GM12878 (cell line): ENCODE results near the gene DPP3. TPM values are rescaled to one million over a fixed set of nuclear protein-coding genes. Genes with fewer than 3 reads are reported as not detected.

Experiments used
- ATAC-seq: fragments of 200-7000 bp; cut with Tn5 transposase; 3 replicates; pipeline ENCODE4 v1.9.1; 2020; ENCODE audit warnings: mild to moderate bottlenecking, moderate library complexity
- BruUV-seq: library from RNA; stranded (reverse); fragments of 400-500 nt; replicated peaks from 2 replicates; lab custom pipeline; 2021; lab: Mats Ljungman, UMichigan
- CTCF ChIA-PET: fragments of 300-600 bp; sonication (Branson Sonifier 250); formaldehyde crosslinking; extraction: SDS; loops from one replicate; lab custom pipeline; 2021; ENCODE audit warnings: inconsistent platforms; lab: Yijun Ruan, JAX
- POLR2A ChIA-PET: fragments of 350-600 bp; formaldehyde crosslinking; extraction: SDS; loops from one replicate; lab custom pipeline; 2021; ENCODE audit warnings: inconsistent platforms; lab: Charles Lee
- RAD21 ChIA-PET: fragments of 300-600 bp; sonication (Branson Sonifier 250); formaldehyde crosslinking; loops from one replicate; lab custom pipeline; 2023; ENCODE audit warnings: antibody characterized with exemption; ENCODE audit not compliant: unreplicated experiment; lab: Charles Lee
- SMC1A ChIA-PET: fragments of 300-600 bp; sonication (Branson Sonifier 250); formaldehyde crosslinking; loops from one replicate; lab custom pipeline; 2023; ENCODE audit not compliant: unreplicated experiment, uncharacterized antibody; lab: Charles Lee
- DNase-seq: peaks from one replicate; pipeline ENCODE4 v3.0.0-alpha.2; 2011; ENCODE audit warnings: low read depth, low spot score
- FAIRE-seq: peaks from 3 replicates; lab custom pipeline; 2011; peaks lifted over from hg19 to GRCh38; lab: Jason Lieb, UNC
- H2AFZ ChIP-seq: 2 replicates; pipeline ENCODE4 v1.6.0; 2011; ENCODE audit warnings: low read depth, low read length, control low read depth; ENCODE audit not compliant: control insufficient read depth
- H3K27ac ChIP-seq: 2 replicates; pipeline ENCODE4 v1.5.1; 2011; ENCODE audit warnings: control low read depth; ENCODE audit not compliant: control insufficient read depth, insufficient read depth
- H3K27me3 ChIP-seq, 2 experiments: replicated peaks in 1 of 2; 2 replicates each; pipeline versions ENCODE4 v1.6.0 to v1.6.1; 2011; ENCODE audit warnings: low read length in 1 of 2; ENCODE audit not compliant: control insufficient read depth in 2 of 2, insufficient read depth in 2 of 2
- H3K36me3 ChIP-seq, 2 experiments: 2 replicates each; pipeline ENCODE4 v1.5.1; 2011; ENCODE audit warnings: low read length in 1 of 2; ENCODE audit not compliant: control insufficient read depth in 2 of 2, insufficient read depth in 2 of 2
- H3K4me1 ChIP-seq: 2 replicates; pipeline ENCODE4 v1.6.1; 2011; ENCODE audit warnings: mild to moderate bottlenecking, low read length, moderate library complexity, mixed read lengths; ENCODE audit not compliant: control insufficient read depth, insufficient read depth
- H3K4me2 ChIP-seq: 2 replicates; pipeline ENCODE4 v1.6.0; 2011; ENCODE audit warnings: control low read depth; ENCODE audit not compliant: control insufficient read depth, insufficient read depth
- H3K4me3 ChIP-seq: fragments of 200-600 bp; sonication (generic); 2 replicates; pipeline ENCODE4 v1.5.1; 2016
- H3K79me2 ChIP-seq: 2 replicates; pipeline ENCODE4 v1.6.0; 2011; ENCODE audit warnings: low read length; ENCODE audit not compliant: control insufficient read depth, insufficient read depth
- H3K9ac ChIP-seq: 2 replicates; pipeline ENCODE4 v1.8.0; 2011; ENCODE audit warnings: low read length, control low read depth, mixed read lengths; ENCODE audit not compliant: control insufficient read depth, insufficient read depth
- H3K9me3 ChIP-seq: replicated peaks from 3 replicates; pipeline ENCODE4 v1.5.1; 2011; ENCODE audit warnings: mild to moderate bottlenecking, low read length; ENCODE audit not compliant: control insufficient read depth, insufficient read depth
- H4K20me1 ChIP-seq: 2 replicates; pipeline ENCODE4 v1.6.0; 2011; ENCODE audit not compliant: control insufficient read depth, insufficient read depth
- E2F4 ChIP-seq: IDR thresholded peaks from 2 replicates; pipeline ENCODE4 v1.6.1; 2012; ENCODE audit warnings: low read depth, low read length, improper control_type of control experiment
- NFXL1 ChIP-seq: fragments of 450-650 bp; IDR thresholded peaks from 2 replicates; pipeline ENCODE4 v1.6.1; 2017; ENCODE audit warnings: antibody characterized with exemption, mild to moderate bottlenecking, borderline replicate concordance
- NR2C1 ChIP-seq: fragments of 450-650 bp; IDR thresholded peaks from 2 replicates; pipeline ENCODE4 v1.6.1; 2017; ENCODE audit warnings: antibody characterized with exemption, mild to moderate bottlenecking, moderate library complexity
- RCOR1 ChIP-seq: conservative IDR thresholded peaks from 2 replicates; pipeline ENCODE4 v1.6.1; 2012; ENCODE audit warnings: low read depth, low read length, improper control_type of control experiment
- SMARCA5 ChIP-seq: fragments of 450-650 bp; IDR thresholded peaks from 2 replicates; pipeline ENCODE4 v1.6.1; 2017; ENCODE audit warnings: mild to moderate bottlenecking
- TCF3 ChIP-seq: IDR thresholded peaks from 2 replicates; pipeline ENCODE4 v1.6.1; 2012; ENCODE audit warnings: low read depth, mild to moderate bottlenecking, low read length, borderline replicate concordance; ENCODE audit not compliant: insufficient read depth
- ZNF24 ChIP-seq: fragments of 450-650 bp; IDR thresholded peaks from 2 replicates; pipeline ENCODE4 v1.6.1; 2017; ENCODE audit warnings: antibody characterized with exemption, mild to moderate bottlenecking
- WGBS: methylation state at CpG from one replicate; pipeline ENCODE4 v1.1.6; 2016; ENCODE audit warnings: low lambda C conversion rate; ENCODE audit not compliant: insufficient replicate concordance, insufficient coverage; ENCODE audit errors: missing lambda C conversion rate; 5-methylcytosine and 5-hydroxymethylcytosine counted together
- in situ Hi-C: fragments of 300-500 bp; cut with MboI; formaldehyde crosslinking; loops from 9 replicates; pipeline ENCODE4 v1.14.3; 2018; ENCODE audit warnings: mixed read lengths
- intact Hi-C: fragments of 100-400 bp; cut with micrococcal nuclease; formaldehyde crosslinking; loops from one replicate; pipeline ENCODE4 v1.14.2; 2022; ENCODE audit not compliant: unreplicated experiment
- polyA plus RNA-seq, 11 experiments: library from polyadenylated mRNA; depleted of rRNA in 4 of 11; unstranded in 6 of 11; stranded (reverse) in 5 of 11; fragments of >200 nt; fragmentation: Nextera tagmentation in 4 of 11; fragmentation: Illumina TruSeq in 1 of 11; extraction: Ambion mirVana in 4 of 11; extraction: Trizol in 1 of 11; gene quantifications; 1 replicate in 1 of 11; 2 replicates in 10 of 11; pipeline versions ENCODE4 v1.2.1 to v1.2.3, GENCODE V29; 2011 to 2016; ENCODE audit warnings: inconsistent platforms in 2 of 11, missing spikeins in 2 of 11, low read depth in 1 of 11
- small RNA-seq: library from RNA; depleted of rRNA; stranded (forward); fragments of <200 nt; gene quantifications from one replicate; pipeline ENCODE3, GENCODE V24; 2014
- total RNA-seq, 4 experiments: library from RNA; depleted of rRNA in 3 of 4; stranded (reverse); fragments of >200 nt in 3 of 4; fragmentation: Illumina TruSeq in 1 of 4; extraction: Trizol in 1 of 4; gene quantifications; 2 replicates each; pipeline versions ENCODE4 v1.2.1 to v1.2.3, GENCODE V29; 2013 to 2021

The DPP3 gene
- total and polyA plus RNA-seq, 10 of the 15 experiments (the other 5 are each of a cell fraction or from before 2014, with no cell fraction given): 6.0 to 117 (median 78.1) TPM

DNA sequence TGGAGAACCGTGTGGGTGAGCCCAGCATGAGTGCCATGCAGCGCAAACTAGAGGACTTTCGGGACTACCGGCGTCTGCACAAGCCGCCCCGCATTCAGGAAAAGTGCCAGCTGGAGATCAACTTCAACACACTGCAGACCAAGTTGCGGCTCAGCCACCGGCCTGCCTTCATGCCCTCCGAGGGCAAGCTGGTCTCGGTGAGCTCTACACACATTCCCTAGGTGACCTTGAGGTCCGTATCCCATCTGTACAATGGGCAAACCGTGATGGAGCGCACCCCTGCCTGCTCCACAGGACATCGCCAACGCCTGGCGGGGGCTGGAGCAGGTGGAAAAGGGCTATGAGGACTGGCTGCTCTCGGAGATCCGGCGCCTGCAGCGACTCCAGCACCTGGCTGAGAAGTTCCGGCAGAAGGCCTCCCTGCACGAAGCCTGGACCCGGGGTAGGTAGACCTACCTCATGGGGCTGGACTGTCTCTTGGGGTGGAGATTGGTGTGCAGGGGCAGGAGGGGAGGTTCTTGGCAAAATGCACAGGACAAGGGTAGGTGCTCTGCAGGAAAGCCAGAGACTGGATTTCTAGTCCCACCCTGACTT, 77.6 kb downstream of the DPP3 start:
- Histone ChIP-seq H3K79me2 (no peaks in the 10 kb centered on the region), H2AFZ (no peak overlapping the region), H3K27me3 (no peaks in the 10 kb centered on the region)
- TF ChIP-seq RCOR1: no peak
- TF ChIP-seq NFXL1: no peak
- TF ChIP-seq E2F4: no peak
- no peak for TF ChIP-seq NR2C1
- no peak for TF ChIP-seq ZNF24
- no peak for TF ChIP-seq TCF3
- TF ChIP-seq SMARCA5: no peak
- TF ChIP-seq, all 136 proteins: peak for 0
- ChIA-PET POLR2A (no interaction called here), CTCF (no interaction called here), RAD21 (no interaction called here), SMC1A (no interaction called here)
- 75% methylated on average over 24 of the region's 24 CpGs for WGBS
- no peak for FAIRE-seq
- DNase-seq: no peak
- H3K4me3 ChIP-seq: no peak overlapping the region
- ATAC-seq: no peak
- no peaks in the 10 kb centered on the region for H3K4me1 ChIP-seq
- H3K4me2 ChIP-seq: no peak overlapping the region
- no peaks in the 10 kb centered on the region for H3K9me3 ChIP-seq
- H3K9ac ChIP-seq: no peak overlapping the region
- intact Hi-C loops: no loop called here
- H4K20me1 ChIP-seq: no peaks in the 10 kb centered on the region
- H3K27ac ChIP-seq: no peak overlapping the region
- H3K36me3 ChIP-seq: no peaks in the 10 kb centered on the region
- BruUV-seq: no TSS peak
- in situ Hi-C loops: no loop called here

Small RNA genes within 50 kb of the gene (small RNA-seq; reads per million reads assigned to genes)
- gene RF00416: not detected

Other genes starting within 250 kb of the DPP3 start
Only the 7 nearest of the 23 such genes appear.
- gene NPAS4, start 59.4 kb upstream of the DPP3 start, total RNA-seq (2014; rRNA removed): 0.06 TPM in 1 of 2 replicates, not detected in the other
- not detected in 2 replicates for gene NPAS4, start 59.4 kb upstream of the DPP3 start, total RNA-seq (2014; rRNA removed; fragmentation: Illumina TruSeq; extraction: Trizol)
- not detected in 2 replicates for gene NPAS4, start 59.4 kb upstream of the DPP3 start, total RNA-seq (2021)
- 0.03 TPM in 1 of 2 replicates, not detected in the other for gene NPAS4, start 59.4 kb upstream of the DPP3 start, polyA plus RNA-seq (2011; rRNA removed)
- gene NPAS4, start 59.4 kb upstream of the DPP3 start, polyA plus RNA-seq (2014; fragmentation: Illumina TruSeq; extraction: Trizol): not detected in 2 replicates
- not detected for gene NPAS4, start 59.4 kb upstream of the DPP3 start, polyA plus RNA-seq (2014; fragmentation: Nextera tagmentation; extraction: Ambion mirVana)
- 0.14 and 0.18 TPM in 2 replicates for gene NPAS4, start 59.4 kb upstream of the DPP3 start, polyA plus RNA-seq (2014; rRNA removed)
- gene NPAS4, start 59.4 kb upstream of the DPP3 start, polyA plus RNA-seq (2016; fragmentation: Nextera tagmentation; extraction: Ambion mirVana): not detected
- 109 and 114 TPM in 2 replicates for gene MRPL11, start 41.6 kb upstream of the DPP3 start, total RNA-seq (2014; rRNA removed)
- gene MRPL11, start 41.6 kb upstream of the DPP3 start, total RNA-seq (2014; rRNA removed; fragmentation: Illumina TruSeq; extraction: Trizol): 62.0 and 76.2 TPM in 2 replicates
- gene MRPL11, start 41.6 kb upstream of the DPP3 start, total RNA-seq (2021): 110 and 115 TPM in 2 replicates
- 95.8 and 108 TPM in 2 replicates for gene MRPL11, start 41.6 kb upstream of the DPP3 start, polyA plus RNA-seq (2011; rRNA removed)
- gene MRPL11, start 41.6 kb upstream of the DPP3 start, polyA plus RNA-seq (2014; fragmentation: Illumina TruSeq; extraction: Trizol): 61.9 and 87.0 TPM in 2 replicates
- gene MRPL11, start 41.6 kb upstream of the DPP3 start, polyA plus RNA-seq (2014; fragmentation: Nextera tagmentation; extraction: Ambion mirVana): 10 to 100 TPM; 43.5 to 80.9 TPM
- gene MRPL11, start 41.6 kb upstream of the DPP3 start, polyA plus RNA-seq (2014; rRNA removed): 161 and 178 TPM in 2 replicates
- gene MRPL11, start 41.6 kb upstream of the DPP3 start, polyA plus RNA-seq (2016; fragmentation: Nextera tagmentation; extraction: Ambion mirVana): 100 to 1,000 TPM; 242 to 248 TPM
- gene PELI3, start 13.5 kb upstream of the DPP3 start, total RNA-seq (2014; rRNA removed): 0.98 and 1.1 TPM in 2 replicates
- 0.54 and 0.97 TPM in 2 replicates for gene PELI3, start 13.5 kb upstream of the DPP3 start, total RNA-seq (2014; rRNA removed; fragmentation: Illumina TruSeq; extraction: Trizol)
- gene PELI3, start 13.5 kb upstream of the DPP3 start, total RNA-seq (2021): 1.5 and 1.8 TPM in 2 replicates
- gene PELI3, start 13.5 kb upstream of the DPP3 start, polyA plus RNA-seq (2011; rRNA removed): 0.66 and 1.0 TPM in 2 replicates
- 0.21 and 0.29 TPM in 2 replicates for gene PELI3, start 13.5 kb upstream of the DPP3 start, polyA plus RNA-seq (2014; fragmentation: Illumina TruSeq; extraction: Trizol)
- gene PELI3, start 13.5 kb upstream of the DPP3 start, polyA plus RNA-seq (2014; fragmentation: Nextera tagmentation; extraction: Ambion mirVana): under 1 TPM; 0.14 to 0.20 TPM
- gene PELI3, start 13.5 kb upstream of the DPP3 start, polyA plus RNA-seq (2014; rRNA removed): 0.86 and 1.1 TPM in 2 replicates
- under 1 TPM; 0.53 to 0.78 TPM for gene PELI3, start 13.5 kb upstream of the DPP3 start, polyA plus RNA-seq (2016; fragmentation: Nextera tagmentation; extraction: Ambion mirVana)
- 9.0 and 10.7 TPM in 2 replicates for gene BBS1, start 30.2 kb downstream of the DPP3 start, total RNA-seq (2014; rRNA removed)
- 6.5 TPM in 2 replicates for gene BBS1, start 30.2 kb downstream of the DPP3 start, total RNA-seq (2014; rRNA removed; fragmentation: Illumina TruSeq; extraction: Trizol)
- gene BBS1, start 30.2 kb downstream of the DPP3 start, total RNA-seq (2021): 9.9 and 13.1 TPM in 2 replicates
- 9.1 and 12.1 TPM in 2 replicates for gene BBS1, start 30.2 kb downstream of the DPP3 start, polyA plus RNA-seq (2011; rRNA removed)
- 7.0 and 9.0 TPM in 2 replicates for gene BBS1, start 30.2 kb downstream of the DPP3 start, polyA plus RNA-seq (2014; fragmentation: Illumina TruSeq; extraction: Trizol)
- gene BBS1, start 30.2 kb downstream of the DPP3 start, polyA plus RNA-seq (2014; fragmentation: Nextera tagmentation; extraction: Ambion mirVana): 1 to 10 TPM; 2.5 to 3.1 TPM
- 12.9 and 14.7 TPM in 2 replicates for gene BBS1, start 30.2 kb downstream of the DPP3 start, polyA plus RNA-seq (2014; rRNA removed)
- gene BBS1, start 30.2 kb downstream of the DPP3 start, polyA plus RNA-seq (2016; fragmentation: Nextera tagmentation; extraction: Ambion mirVana): 1 to 10 TPM; 6.7 to 8.3 TPM
- gene ZDHHC24, start 65.6 kb downstream of the DPP3 start, total RNA-seq (2014; rRNA removed): 10.7 and 13.2 TPM in 2 replicates
- gene ZDHHC24, start 65.6 kb downstream of the DPP3 start, total RNA-seq (2014; rRNA removed; fragmentation: Illumina TruSeq; extraction: Trizol): 2.6 and 2.9 TPM in 2 replicates
- 13.5 and 17.5 TPM in 2 replicates for gene ZDHHC24, start 65.6 kb downstream of the DPP3 start, total RNA-seq (2021)
- 3.4 and 4.8 TPM in 2 replicates for gene ZDHHC24, start 65.6 kb downstream of the DPP3 start, polyA plus RNA-seq (2011; rRNA removed)
- gene ZDHHC24, start 65.6 kb downstream of the DPP3 start, polyA plus RNA-seq (2014; fragmentation: Illumina TruSeq; extraction: Trizol): 2.0 and 2.3 TPM in 2 replicates
- gene ZDHHC24, start 65.6 kb downstream of the DPP3 start, polyA plus RNA-seq (2014; fragmentation: Nextera tagmentation; extraction: Ambion mirVana): under 1 TPM; 0.86 to 0.89 TPM
- gene ZDHHC24, start 65.6 kb downstream of the DPP3 start, polyA plus RNA-seq (2014; rRNA removed): 8.8 and 12.8 TPM in 2 replicates
- gene ZDHHC24, start 65.6 kb downstream of the DPP3 start, polyA plus RNA-seq (2016; fragmentation: Nextera tagmentation; extraction: Ambion mirVana): 10 to 100 TPM; 12.6 to 14.2 TPM
- 0.16 and 0.17 TPM in 2 replicates for gene ACTN3, start 66.5 kb downstream of the DPP3 start, total RNA-seq (2014; rRNA removed)
- gene ACTN3, start 66.5 kb downstream of the DPP3 start, total RNA-seq (2014; rRNA removed; fragmentation: Illumina TruSeq; extraction: Trizol): 0.05 and 0.09 TPM in 2 replicates
- gene ACTN3, start 66.5 kb downstream of the DPP3 start, total RNA-seq (2021): 0.36 and 0.40 TPM in 2 replicates
- gene ACTN3, start 66.5 kb downstream of the DPP3 start, polyA plus RNA-seq (2011; rRNA removed): 0.04 and 0.10 TPM in 2 replicates
- 0.31 TPM in 1 of 2 replicates, not detected in the other for gene ACTN3, start 66.5 kb downstream of the DPP3 start, polyA plus RNA-seq (2014; fragmentation: Illumina TruSeq; extraction: Trizol)
- gene ACTN3, start 66.5 kb downstream of the DPP3 start, polyA plus RNA-seq (2014; fragmentation: Nextera tagmentation; extraction: Ambion mirVana): not detected
- 0.52 and 0.67 TPM in 2 replicates for gene ACTN3, start 66.5 kb downstream of the DPP3 start, polyA plus RNA-seq (2014; rRNA removed)
- under 1 TPM in 1 of 2 experiments, not detected in 1; 0.06 TPM for gene ACTN3, start 66.5 kb downstream of the DPP3 start, polyA plus RNA-seq (2016; fragmentation: Nextera tagmentation; extraction: Ambion mirVana)
- gene CTSF, start 88.2 kb downstream of the DPP3 start, total RNA-seq (2014; rRNA removed): 0.11 TPM in 1 of 2 replicates, not detected in the other
- 0.09 and 0.22 TPM in 2 replicates for gene CTSF, start 88.2 kb downstream of the DPP3 start, total RNA-seq (2014; rRNA removed; fragmentation: Illumina TruSeq; extraction: Trizol)
- gene CTSF, start 88.2 kb downstream of the DPP3 start, total RNA-seq (2021): 0.29 and 0.33 TPM in 2 replicates
- gene CTSF, start 88.2 kb downstream of the DPP3 start, polyA plus RNA-seq (2011; rRNA removed): 0.24 and 0.30 TPM in 2 replicates
- not detected in 2 replicates for gene CTSF, start 88.2 kb downstream of the DPP3 start, polyA plus RNA-seq (2014; fragmentation: Illumina TruSeq; extraction: Trizol)
- not detected for gene CTSF, start 88.2 kb downstream of the DPP3 start, polyA plus RNA-seq (2014; fragmentation: Nextera tagmentation; extraction: Ambion mirVana)
- 0.05 and 0.41 TPM in 2 replicates for gene CTSF, start 88.2 kb downstream of the DPP3 start, polyA plus RNA-seq (2014; rRNA removed)
- under 1 TPM in 1 of 2 experiments, not detected in 1; 0.15 TPM for gene CTSF, start 88.2 kb downstream of the DPP3 start, polyA plus RNA-seq (2016; fragmentation: Nextera tagmentation; extraction: Ambion mirVana)